ENCODE measurements around the gene C17orf50. TPM values are rescaled to one million over a fixed set of nuclear protein-coding genes. Genes with fewer than 3 reads are reported as not detected.

The C17orf50 gene
- total RNA-seq, 4 donors from 2014 or later = not detected

GRCh38 chr17:35727635-35728034 lies 33.1 kb upstream of the C17orf50 start:
- Histone ChIP-seq H3K27me3 (peaks cover 13% of the 10 kb centered on the region), H3K4me1 (peaks cover 6 to 28% (median 16%) of the 10 kb centered on the region in 4 donors), H3K9me3 (no peaks in the 10 kb centered on the region), H3K4me3 (no peak overlapping the region), H3K27ac (no peak overlapping the region), H3K36me3 (peaks cover 0 to 26% (median 13%) of the 10 kb centered on the region in 4 donors)
- in situ Hi-C loops (cut with MboI; ENCODE audit: low pct_ligation_motif_present in 1 of 4, low pct_unique_long_range_greater_than_20kb in 1 of 4, low sequenced_read_pairs in 3 of 4) = loop anchor here (25.0 kb wide), 3 partner anchors 115 to 590 kb away; partner anchors contain the start of genes NLE1 (in 1 of the 4) and UNC45B (in 1 of the 4)
- WGBS, 2 donors (ENCODE audit: low coverage in 1 of 2) = 78 to 83% methylated on average over 3 to 5 of the region's 5 CpGs
- no peak for TF ChIP-seq CTCF (IDR thresholded peaks at IDR 0.05)
- TF ChIP-seq POLR2AphosphoS5 (IDR thresholded peaks at IDR 0.05) = no peak
- no peak for TF ChIP-seq POLR2A (IDR thresholded peaks at IDR 0.05)
- no peak for TF ChIP-seq EP300 (IDR thresholded peaks at IDR 0.05; ENCODE audit: low read depth)
- DNase-seq = no peak
- intact Hi-C loops (cut with DNase I; ENCODE audit: low total_unique reads) = no loop called here

GRCh38 chr17:35728551-35728950 lies 32.1 kb upstream of the C17orf50 start:
- H3K27ac ChIP-seq = no peak overlapping the region
- peaks cover 13% of the 10 kb centered on the region for H3K27me3 ChIP-seq
- H3K4me1 ChIP-seq = peaks cover 6 to 28% (median 16%) of the 10 kb centered on the region in 4 donors
- 97% methylated on average over 3 of the region's 3 CpGs; no CpG with 5 or more reads in 1 of the 2 donors for WGBS, 2 donors (ENCODE audit: low coverage in 1 of 2)
- in situ Hi-C loops (cut with MboI; ENCODE audit: low pct_ligation_motif_present in 1 of 4, low pct_unique_long_range_greater_than_20kb in 1 of 4, low sequenced_read_pairs in 3 of 4) = loop anchor here (25.0 kb wide), 3 partner anchors 116 to 591 kb away; partner anchors contain the start of genes NLE1 (in 1 of the 4) and UNC45B (in 1 of the 4)
- no peak for DNase-seq
- TF ChIP-seq POLR2AphosphoS5 (IDR thresholded peaks at IDR 0.05) = no peak
- H3K36me3 ChIP-seq = peaks cover 0 to 21% (median 10%) of the 10 kb centered on the region in 4 donors
- H3K9me3 ChIP-seq = no peaks in the 10 kb centered on the region
- intact Hi-C loops (cut with DNase I; ENCODE audit: low total_unique reads) = no loop called here
- H3K4me3 ChIP-seq = no peak overlapping the region

GRCh38 chr17:35729405-35729833 lies 31.3 kb upstream of the C17orf50 start:
- TF ChIP-seq POLR2A (IDR thresholded peaks at IDR 0.05) (no peak), POLR2AphosphoS5 (IDR thresholded peaks at IDR 0.05) (no peak), EP300 (IDR thresholded peaks at IDR 0.05; ENCODE audit: low read depth) (no peak)
- Histone ChIP-seq H3K36me3 (peaks cover 0 to 13% (median 4%) of the 10 kb centered on the region in 4 donors), H3K9me3 (no peaks in the 10 kb centered on the region), H3K27ac (no peak overlapping the region), H3K4me1 (peaks cover 6 to 28% (median 16%) of the 10 kb centered on the region in 4 donors), H3K4me3 (no peak overlapping the region), H3K27me3 (peaks cover 13% of the 10 kb centered on the region)
- intact Hi-C loops (cut with DNase I; ENCODE audit: low total_unique reads) (no loop called here), in situ Hi-C loops (cut with MboI; ENCODE audit: low pct_ligation_motif_present in 1 of 4, low pct_unique_long_range_greater_than_20kb in 1 of 4, low sequenced_read_pairs in 3 of 4) (loop anchor here (25.0 kb wide), 3 partner anchors 117 to 592 kb away; partner anchors contain the start of genes NLE1 (in 1 of the 4) and UNC45B (in 1 of the 4))
- DNase-seq = no peak
- WGBS, 2 donors (ENCODE audit: low coverage in 1 of 2) = 43 to 82% methylated on average over 1 to 4 of the region's 4 CpGs

GRCh38 chr17:35730400-35731005 lies 30.2 kb upstream of the C17orf50 start:
- Histone ChIP-seq H3K36me3 (peaks cover 0 to 3% (median 0%) of the 10 kb centered on the region in 4 donors), H3K9me3 (no peaks in the 10 kb centered on the region), H3K27ac (no peak overlapping the region), H3K4me1 (peaks cover 6 to 28% (median 16%) of the 10 kb centered on the region in 4 donors), H3K4me3 (no peak overlapping the region), H3K27me3 (peaks cover 13% of the 10 kb centered on the region)
- intact Hi-C loops (cut with DNase I; ENCODE audit: low total_unique reads) = no loop called here
- no peak for TF ChIP-seq CTCF (IDR thresholded peaks at IDR 0.05)
- TF ChIP-seq EP300 (IDR thresholded peaks at IDR 0.05; ENCODE audit: low read depth) = no peak
- TF ChIP-seq POLR2AphosphoS5 (IDR thresholded peaks at IDR 0.05) = no peak
- no peak for TF ChIP-seq POLR2A (IDR thresholded peaks at IDR 0.05)
- in situ Hi-C loops (cut with MboI; ENCODE audit: low pct_ligation_motif_present in 1 of 4, low pct_unique_long_range_greater_than_20kb in 1 of 4, low sequenced_read_pairs in 3 of 4) = loop anchor here (25.0 kb wide), 3 partner anchors 118 to 593 kb away; partner anchors contain the start of genes NLE1 (in 1 of the 4) and UNC45B (in 1 of the 4)
- DNase-seq = no peak
- 81 to 91% methylated on average over 10 of the region's 10 CpGs for WGBS, 2 donors (ENCODE audit: low coverage in 1 of 2)

- in situ Hi-C loops (cut with MboI; ENCODE audit: low pct_ligation_motif_present in 1 of 4, low pct_unique_long_range_greater_than_20kb in 1 of 4, low sequenced_read_pairs in 3 of 4) = loop anchor here (25.0 kb wide), 3 partner anchors 119 to 594 kb away; partner anchors contain the start of genes NLE1 (in 1 of the 4) and UNC45B (in 1 of the 4)
- peaks cover 13% of the 10 kb centered on the region for H3K27me3 ChIP-seq
- peak within 1 kb of the TSS; percentile 46 to 53 (median 50) for H3K4me3 ChIP-seq
- TF ChIP-seq POLR2AphosphoS5 (IDR thresholded peaks at IDR 0.05) = no peak
- no peaks in the 10 kb centered on the region for H3K36me3 ChIP-seq
- peak; percentile 37 for DNase-seq
- peaks cover 6 to 25% (median 15%) of the 10 kb centered on the region in 4 donors for H3K4me1 ChIP-seq
- H3K9me3 ChIP-seq = no peaks in the 10 kb centered on the region
- intact Hi-C loops (cut with DNase I; ENCODE audit: low total_unique reads) = no loop called here
- no peak within 1 kb of the TSS for H3K27ac ChIP-seq
- WGBS, 2 donors (ENCODE audit: low coverage in 1 of 2) = 12 to 16% methylated on average over 5 to 23 of the region's 44 CpGs
These were observed 29.3 kb upstream of the C17orf50 start, which contains the start of gene RASL10B for GRCh38 chr17:35731239-35731916. Gene RASL10B, plus strand, starts transcription at chr17:35731639. Its CDS starts 3,546 bp downstream, at chr17:35735185.
